HepG2 (cell line): ENCODE measurements around the gene PCSK1. TPM values are rescaled to one million over a fixed set of nuclear protein-coding genes. Genes with fewer than 3 reads are reported as not detected.

ENCODE experiments used
- ATAC-seq: fragments of 200-7000 bp; cut with Tn5 transposase; 3 replicates; pipeline ENCODE4 v1.9.1; 2020; ENCODE audit warnings: mild to moderate bottlenecking, moderate library complexity
- BruUV-seq: library from RNA; stranded (reverse); fragments of 400-500 nt; replicated peaks from 2 replicates; lab custom pipeline; 2021; lab: Mats Ljungman, UMichigan
- CTCF ChIA-PET: fragments of 300-600 bp; formaldehyde crosslinking; extraction: SDS; loops from one replicate; lab custom pipeline; 2021; ENCODE audit warnings: low total read pairs, inconsistent platforms, low intra/inter-chr PET ratio; lab: Yijun Ruan, JAX
- POLR2A ChIA-PET: fragments of 350-600 bp; sonication (Branson Sonifier 250); formaldehyde crosslinking; loops from one replicate; lab custom pipeline; 2020; ENCODE audit warnings: antibody characterized with exemption, inconsistent platforms; lab: Yijun Ruan, JAX
- DNase-seq: peaks from one replicate; pipeline ENCODE4 v3.0.0-alpha.2; 2015; ENCODE audit warnings: low spot score
- FAIRE-seq: peaks from 3 replicates; lab custom pipeline; 2011; peaks lifted over from hg19 to GRCh38; lab: Jason Lieb, UNC
- H2AFZ ChIP-seq: one replicate; pipeline ENCODE4 v1.6.1; 2011; ENCODE audit warnings: low read length, inconsistent platforms
- H3K27ac ChIP-seq: fragments of 300-600 bp; 3 replicates; pipeline ENCODE4 v1.8.0; 2011; ENCODE audit warnings: mixed run types, mild to moderate bottlenecking, mixed read lengths, low read length, inconsistent platforms; ENCODE audit not compliant: insufficient read depth; ENCODE audit errors: extremely low read length
- H3K27me3 ChIP-seq, 2 experiments: fragments of 200-600 bp in 1 of 2; 2 replicates in 1 of 2; 3 replicates in 1 of 2; pipeline versions ENCODE4 v1.6.0 to v1.8.0; 2011; ENCODE audit warnings: low read length in 2 of 2, mild to moderate bottlenecking in 2 of 2, moderate library complexity in 2 of 2, inconsistent platforms in 1 of 2; ENCODE audit not compliant: insufficient read depth in 2 of 2, control insufficient read depth in 1 of 2
- H3K36me3 ChIP-seq, 2 experiments: fragments of 200-600 bp in 1 of 2; replicated peaks in 1 of 2; 2 replicates in 1 of 2; 3 replicates in 1 of 2; pipeline versions ENCODE4 v1.5.1 to v1.8.0; 2011; ENCODE audit warnings: low read length in 2 of 2, inconsistent platforms in 1 of 2; ENCODE audit not compliant: insufficient read depth in 2 of 2, control insufficient read depth in 1 of 2
- H3K4me1 ChIP-seq: 2 replicates; pipeline ENCODE4 v1.5.1; 2012; ENCODE audit warnings: low read length, inconsistent platforms; ENCODE audit not compliant: insufficient read depth
- H3K4me2 ChIP-seq: 2 replicates; pipeline ENCODE4 v1.6.0; 2011; ENCODE audit warnings: low read depth, low read length, inconsistent platforms
- H3K4me3 ChIP-seq, 3 experiments: fragments of 200-600 bp in 1 of 3; sonication (generic), shearing (Covaris generic) in 1 of 3; replicated peaks in 1 of 3; 2 replicates each; pipeline ENCODE4 v1.5.1; 2011 to 2016; ENCODE audit warnings: low read length in 3 of 3, inconsistent platforms in 2 of 3, low read depth in 2 of 3, mild to moderate bottlenecking in 2 of 3, control low read depth in 1 of 3, mixed read lengths in 1 of 3; ENCODE audit not compliant: insufficient read depth in 1 of 3
- H3K79me2 ChIP-seq: one replicate; pipeline ENCODE4 v1.6.1; 2011; ENCODE audit warnings: low read length, inconsistent platforms; ENCODE audit not compliant: insufficient read depth
- H3K9ac ChIP-seq: 2 replicates; pipeline ENCODE4 v1.6.0; 2011; ENCODE audit warnings: mild to moderate bottlenecking, low read depth, low read length, inconsistent platforms; ENCODE audit not compliant: insufficient read depth
- H3K9me3 ChIP-seq: 2 replicates; pipeline ENCODE4 v1.5.1; 2012; ENCODE audit warnings: mild to moderate bottlenecking, low read length
- H4K20me1 ChIP-seq: 2 replicates; pipeline ENCODE4 v1.6.0; 2011; ENCODE audit warnings: inconsistent platforms, mild to moderate bottlenecking, low read length, moderate library complexity; ENCODE audit not compliant: insufficient read depth
- AKNA ChIP-seq: sonication (generic); formaldehyde crosslinking; IDR thresholded peaks from 2 replicates; pipeline ENCODE4 v1.4.0; 2020; ENCODE audit warnings: missing genetic modification reagents, borderline replicate concordance
- CREM ChIP-seq, 2 experiments: sonication (generic) in 1 of 2; formaldehyde crosslinking in 1 of 2; IDR thresholded peaks; 2 replicates each; pipeline versions ENCODE4 v1.4.0 to v1.6.1; 2016 to 2020; ENCODE audit warnings: antibody characterized with exemption in 1 of 2, mild to moderate bottlenecking in 1 of 2, missing genetic modification reagents in 1 of 2
- KDM5A ChIP-seq: fragments of 200-600 bp; sonication (generic); IDR thresholded peaks from 2 replicates; pipeline ENCODE4 v1.7.0; 2018; ENCODE audit warnings: antibody characterized with exemption, mild to moderate bottlenecking, low read length, borderline replicate concordance
- KLF12 ChIP-seq: sonication (generic); formaldehyde crosslinking; IDR thresholded peaks from 2 replicates; pipeline ENCODE4 v1.4.0; 2020; ENCODE audit warnings: missing genetic modification reagents, borderline replicate concordance
- PATZ1 ChIP-seq: sonication (generic); formaldehyde crosslinking; IDR thresholded peaks from 2 replicates; pipeline ENCODE4 v1.4.0; 2020; ENCODE audit warnings: missing genetic modification reagents
- RORA ChIP-seq: sonication (generic); formaldehyde crosslinking; IDR thresholded peaks from 2 replicates; pipeline ENCODE4 v1.5.0; 2020; ENCODE audit warnings: mild to moderate bottlenecking, missing genetic modification reagents, moderate library complexity
- SOX13 ChIP-seq, 3 experiments: fragments of 450-650 bp in 1 of 3; sonication (generic) in 1 of 3; formaldehyde crosslinking in 1 of 3; IDR thresholded peaks in 2 of 3; conservative IDR thresholded peaks in 1 of 3; 2 replicates each; pipeline versions ENCODE4 v1.5.0 to v1.6.1; 2016 to 2020; ENCODE audit warnings: antibody characterized with exemption in 1 of 3, mild to moderate bottlenecking in 1 of 3, missing compliant biosample characterization in 1 of 3, missing genetic modification reagents in 1 of 3, moderate library complexity in 1 of 3
- ZFP62 ChIP-seq: sonication (generic); formaldehyde crosslinking; IDR thresholded peaks from 2 replicates; pipeline ENCODE4 v1.4.0; 2020; ENCODE audit warnings: missing genetic modification reagents
- ZNF562 ChIP-seq: sonication (generic); formaldehyde crosslinking; IDR thresholded peaks from 2 replicates; pipeline ENCODE4 v1.8.0; 2022; ENCODE audit warnings: missing genetic modification reagents, borderline replicate concordance
- ZNF713 ChIP-seq: sonication (generic); formaldehyde crosslinking; IDR thresholded peaks from 2 replicates; pipeline ENCODE4 v1.4.0; 2020; ENCODE audit warnings: mild to moderate bottlenecking, missing genetic modification reagents
- ZNF879 ChIP-seq: sonication (generic); formaldehyde crosslinking; IDR thresholded peaks from 2 replicates; pipeline ENCODE4 v1.8.1; 2023; ENCODE audit warnings: missing genetic modification reagents
- ZSCAN29 ChIP-seq: sonication (generic); formaldehyde crosslinking; conservative IDR thresholded peaks from 2 replicates; pipeline ENCODE4 v1.4.0; 2020; ENCODE audit warnings: mild to moderate bottlenecking, missing genetic modification reagents
- WGBS: methylation state at CpG from one replicate; pipeline ENCODE4 v1.1.6; 2017; ENCODE audit warnings: low lambda C conversion rate; 5-methylcytosine and 5-hydroxymethylcytosine counted together
- in situ Hi-C: cut with HindIII; loops from 2 replicates; pipeline ENCODE4 v1.10.0; 2017; ENCODE audit warnings: low pct_unique_long_range_greater_than_20kb; ENCODE audit not compliant: extremely low pct_ligation_motif_present
- intact Hi-C: fragments of 100-400 bp; cut with micrococcal nuclease; formaldehyde crosslinking; loops from one replicate; pipeline ENCODE4 v1.10.0; 2022; ENCODE audit not compliant: unreplicated experiment
- polyA plus RNA-seq, 8 experiments: library from polyadenylated mRNA; depleted of rRNA in 3 of 8; stranded (reverse) in 7 of 8; unstranded in 1 of 8; fragments of >200 nt; fragmentation: Illumina TruSeq in 4 of 8; extraction: Trizol in 4 of 8; gene quantifications; 2 replicates each; pipeline versions ENCODE4 v1.2.1 to v1.2.3, GENCODE V29; 2011 to 2016; ENCODE audit warnings: low read depth in 4 of 8, missing spikeins in 1 of 8, mixed read lengths in 1 of 8; ENCODE audit not compliant: insufficient read depth in 1 of 8
- total RNA-seq, 5 experiments: library from RNA; depleted of rRNA; stranded (reverse); fragments of >200 nt; fragmentation: Illumina TruSeq; extraction: Trizol; gene quantifications; 2 replicates each; pipeline ENCODE4 v1.2.3, GENCODE V29; 2016; ENCODE audit warnings: low read depth in 1 of 5
- TF ChIP-seq, protein P1 (sequence below): sonication (generic); formaldehyde crosslinking; IDR thresholded peaks from 2 replicates; pipeline ENCODE4 v1.8.1; 2023; ENCODE audit warnings: mild to moderate bottlenecking, missing genetic modification reagents

The PCSK1 gene
- total and polyA plus RNA-seq, 2 of the 13 experiments (the other 11 are each of a cell fraction or from before 2014, with no cell fraction given): not detected

GRCh38 chr5:96410013-96410412, 23.0 kb downstream of the PCSK1 start (continued):
- TF ChIP-seq ZNF713 (CRISPR knock-in tag) (no peak), KLF12 (no peak), SOX13 (IDR thresholded peaks at IDR 0.05) (no peak), SOX13 (CRISPR knock-in tag; conservative IDR thresholded peaks at IDR 0.05 in 1 of 2, IDR thresholded peaks at IDR 0.05 in 1 of 2) (no peak)
- TF ChIP-seq, protein P1, sequence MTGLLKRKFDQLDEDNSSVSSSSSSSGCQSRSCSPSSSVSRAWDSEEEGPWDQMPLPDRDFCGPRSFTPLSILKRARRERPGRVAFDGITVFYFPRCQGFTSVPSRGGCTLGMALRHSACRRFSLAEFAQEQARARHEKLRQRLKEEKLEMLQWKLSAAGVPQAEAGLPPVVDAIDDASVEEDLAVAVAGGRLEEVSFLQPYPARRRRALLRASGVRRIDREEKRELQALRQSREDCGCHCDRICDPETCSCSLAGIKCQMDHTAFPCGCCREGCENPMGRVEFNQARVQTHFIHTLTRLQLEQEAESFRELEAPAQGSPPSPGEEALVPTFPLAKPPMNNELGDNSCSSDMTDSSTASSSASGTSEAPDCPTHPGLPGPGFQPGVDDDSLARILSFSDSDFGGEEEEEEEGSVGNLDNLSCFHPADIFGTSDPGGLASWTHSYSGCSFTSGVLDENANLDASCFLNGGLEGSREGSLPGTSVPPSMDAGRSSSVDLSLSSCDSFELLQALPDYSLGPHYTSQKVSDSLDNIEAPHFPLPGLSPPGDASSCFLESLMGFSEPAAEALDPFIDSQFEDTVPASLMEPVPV (CRISPR knock-in tag): no peak
- TF ChIP-seq, all 625 proteins: peak for 0

DNA sequence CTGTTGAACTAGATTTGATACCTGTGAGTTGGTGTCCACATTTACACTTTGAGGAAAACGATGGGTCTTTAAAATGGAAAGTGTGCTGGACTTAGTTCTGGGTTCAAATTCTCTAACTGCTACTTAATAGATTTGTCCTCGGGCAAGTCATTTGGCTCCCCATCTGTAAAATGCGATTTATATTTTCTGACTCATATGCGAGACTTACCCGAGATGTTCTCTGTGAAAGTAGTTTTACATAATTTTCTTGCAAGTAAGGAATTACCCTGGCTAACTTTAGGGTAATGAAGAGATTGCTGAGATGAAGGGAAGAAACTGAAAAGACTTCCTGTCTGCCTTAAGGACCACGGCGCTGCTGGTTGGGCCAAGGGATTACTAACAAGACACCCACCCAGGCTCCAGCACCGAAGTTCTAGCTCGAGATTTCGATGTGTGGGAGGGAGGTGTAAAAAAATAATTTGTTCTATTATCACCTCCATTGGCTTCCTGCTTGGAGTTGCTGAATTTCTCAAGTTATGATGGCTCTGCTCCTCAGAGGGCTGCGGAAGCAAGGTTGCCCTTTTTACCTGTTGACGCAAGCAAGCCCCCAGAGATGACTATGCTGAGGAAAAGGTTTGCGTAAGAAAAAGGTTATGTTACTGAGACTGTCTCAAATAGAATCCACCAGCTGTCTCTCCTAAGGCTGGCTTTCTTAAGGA, 24.1 kb downstream of the PCSK1 start:
- Histone ChIP-seq H2AFZ (no peak overlapping the region), H3K79me2 (no peaks in the 10 kb centered on the region), H3K9ac (no peak overlapping the region), H3K36me3 (no peaks in the 10 kb centered on the region), H3K27ac (no peak overlapping the region), H3K27me3 (no peaks in the 10 kb centered on the region; a peak in 2 of 5 replicates), H3K4me1 (no peaks in the 10 kb centered on the region), H3K4me3 (no peak overlapping the region), H3K4me2 (no peak overlapping the region), H3K9me3 (no peaks in the 10 kb centered on the region), H4K20me1 (no peaks in the 10 kb centered on the region)
- in situ Hi-C loops (no loop called here), intact Hi-C loops (no loop called here)
- POLR2A ChIA-PET: no interaction called here
- FAIRE-seq (no peak), DNase-seq (no peak), ATAC-seq (no peak)
- BruUV-seq: no TSS peak
- CTCF ChIA-PET: no interaction called here
- 47% methylated on average over 13 of the region's 13 CpGs for WGBS
- no peak for TF ChIP-seq ZNF879 (CRISPR knock-in tag)
- TF ChIP-seq ZSCAN29 (CRISPR knock-in tag): no peak
- no peak for TF ChIP-seq AKNA (CRISPR knock-in tag)
- TF ChIP-seq ZFP62 (CRISPR knock-in tag): no peak
- TF ChIP-seq RORA: no peak
- no peak for TF ChIP-seq ZNF562 (CRISPR knock-in tag)
- TF ChIP-seq CREM (IDR thresholded peaks at IDR 0.05): no peak
- TF ChIP-seq CREM (CRISPR knock-in tag; IDR thresholded peaks at IDR 0.05): no peak
- TF ChIP-seq KDM5A: no peak
- TF ChIP-seq PATZ1 (CRISPR knock-in tag): no peak
